HL-60 (cell line): ENCODE results near the gene FAM222B.

Experiments used
- DNase-seq, 2 experiments: peaks; one replicate each; pipeline ENCODE4 v3.0.0-alpha.2; 2010 to 2020; ENCODE audit warnings: low read depth in 1 of 2, low spot score in 1 of 2
- H3K27ac ChIP-seq: fragments of 250-450 bp; sonication (Bioruptor Pico); replicated peaks from 2 replicates; pipeline ENCODE4 v1.5.1; 2020; ENCODE audit warnings: mild to moderate bottlenecking, moderate library complexity
- H3K27me3 ChIP-seq: fragments of 250-450 bp; sonication (Bioruptor Pico); 2 replicates; pipeline ENCODE4 v1.5.1; 2021; ENCODE audit warnings: mild to moderate bottlenecking, moderate library complexity; ENCODE audit not compliant: insufficient read depth, poor library complexity, severe bottlenecking
- H3K4me3 ChIP-seq: replicated peaks from 2 replicates; pipeline ENCODE4 v1.5.1; 2011; ENCODE audit warnings: mild to moderate bottlenecking, control low read depth, low read length; ENCODE audit not compliant: insufficient read depth
- CTCF ChIP-seq: IDR thresholded peaks from one replicate; pipeline ENCODE4 v1.5.1; 2011; ENCODE audit warnings: low read length, control low read depth, inconsistent platforms; ENCODE audit not compliant: insufficient read depth
- GABPA ChIP-seq: IDR thresholded peaks from 2 replicates; pipeline ENCODE4 v1.6.1; 2012; ENCODE audit warnings: low read depth
- POLR2AphosphoS5 ChIP-seq: IDR thresholded peaks from 2 replicates; pipeline ENCODE4 v1.6.1; 2012; ENCODE audit warnings: low read depth
- REST ChIP-seq: IDR thresholded peaks from 2 replicates; pipeline ENCODE4 v1.6.1; 2012; ENCODE audit warnings: low read depth; ENCODE audit not compliant: insufficient replicate concordance
- SPI1 ChIP-seq: IDR thresholded peaks from 2 replicates; pipeline ENCODE4 v1.6.1; 2012; ENCODE audit warnings: low read depth, mild to moderate bottlenecking, borderline replicate concordance

FAM222B gene

GRCh38 chr17:28889996-28890395 is 47.4 kb upstream of the FAM222B start:
- peak; percentile 26 to 54 for DNase-seq
- TF ChIP-seq CTCF (no peak), SPI1 (peak; percentile 70), GABPA (no peak), POLR2AphosphoS5 (no peak), REST (no peak)
- Histone ChIP-seq H3K27me3 (no peaks in the 10 kb centered on the region), H3K27ac (no peak overlapping the region), H3K4me3 (no peak overlapping the region)

- no peaks in the 10 kb centered on the region for H3K27me3 ChIP-seq
- no peak for DNase-seq
- no peak overlapping the region for H3K4me3 ChIP-seq
- H3K27ac ChIP-seq, result no peak overlapping the region
- TF ChIP-seq REST (no peak), SPI1 (no peak)
Measured at GRCh38 chr17:28888832-28889231, 46.2 kb upstream of the FAM222B start.

GRCh38 chr17:28887871-28888471 is 45.4 kb upstream of the FAM222B start:
- Histone ChIP-seq H3K27me3 (no peaks in the 10 kb centered on the region), H3K4me3 (no peak overlapping the region), H3K27ac (no peak overlapping the region)
- DNase-seq, result no peak
- TF ChIP-seq REST (no peak), SPI1 (no peak), CTCF (no peak), GABPA (no peak), POLR2AphosphoS5 (no peak; the same call in 1 of the 2 replicates)

- H3K4me3 ChIP-seq, result no peak overlapping the region
- H3K27ac ChIP-seq, result no peak overlapping the region
- TF ChIP-seq POLR2AphosphoS5 (no peak), REST (no peak), SPI1 (no peak), GABPA (no peak), CTCF (no peak)
- DNase-seq, result no peak
- H3K27me3 ChIP-seq, result no peaks in the 10 kb centered on the region
Measured at GRCh38 chr17:28885951-28886350, 43.4 kb upstream of the FAM222B start.
